Measurements from ENCODE around the gene ITIH6.
A peak's percentile ranks its signal among the peaks of the same experiment; 100 is the strongest.
"Not testable (repeated sequence)": the region's sequence is repeated elsewhere in the genome, so short reads cannot be mapped to it uniquely, and the experiment has no call there.

Gene ITIH6

GRCh38 chrX:54807524-54808108 is 9.6 kb upstream of the ITIH6 start, which contains the start of gene MAGED2:
MAGED2 (plus strand) TSS chrX:54807745; CDS start chrX:54809332, 1,587 bp downstream.
- DNase-seq = peak; percentile 65

DNA sequence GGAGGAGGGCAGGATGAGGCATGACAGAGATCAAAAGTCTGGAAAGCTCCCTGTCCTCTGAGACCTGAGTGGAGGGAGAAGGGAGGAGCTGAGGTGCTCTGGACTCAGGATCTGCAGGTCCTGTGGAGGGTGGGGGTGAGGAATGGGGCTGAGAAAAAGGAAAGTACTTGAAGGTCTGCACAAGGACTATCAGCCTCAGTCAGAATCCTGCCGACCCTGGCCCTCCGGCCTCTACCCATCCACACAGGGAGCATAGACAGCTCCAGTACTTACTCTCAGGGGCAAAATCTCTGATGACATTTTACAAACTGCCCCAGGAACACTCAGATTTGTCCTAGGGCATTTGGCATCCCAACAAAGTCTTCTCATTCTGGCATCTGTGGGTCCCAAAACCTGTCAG is 991 bp upstream of the ITIH6 start:
- DNase-seq = no peak

DNA sequence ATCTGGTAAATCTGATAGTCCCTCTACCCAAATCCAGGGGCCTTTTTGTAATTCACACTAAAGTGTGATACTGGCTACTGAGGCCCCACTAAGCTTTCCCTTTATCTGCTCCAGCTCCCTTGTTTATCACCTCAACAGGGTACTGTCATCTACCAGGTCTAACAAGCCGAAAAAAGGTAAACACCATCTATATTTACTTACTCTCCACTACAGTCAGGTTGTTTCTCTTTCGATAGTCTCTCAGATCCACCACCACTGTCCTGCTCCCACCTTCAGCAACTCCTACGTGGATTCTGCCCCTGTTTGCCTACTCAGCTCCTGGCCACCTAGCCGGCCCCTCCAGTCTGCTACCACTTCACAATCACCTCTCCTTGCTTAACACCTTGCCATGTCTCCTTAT is 3.3 kb downstream of the ITIH6 start:
- DNase-seq = no peak

DNA sequence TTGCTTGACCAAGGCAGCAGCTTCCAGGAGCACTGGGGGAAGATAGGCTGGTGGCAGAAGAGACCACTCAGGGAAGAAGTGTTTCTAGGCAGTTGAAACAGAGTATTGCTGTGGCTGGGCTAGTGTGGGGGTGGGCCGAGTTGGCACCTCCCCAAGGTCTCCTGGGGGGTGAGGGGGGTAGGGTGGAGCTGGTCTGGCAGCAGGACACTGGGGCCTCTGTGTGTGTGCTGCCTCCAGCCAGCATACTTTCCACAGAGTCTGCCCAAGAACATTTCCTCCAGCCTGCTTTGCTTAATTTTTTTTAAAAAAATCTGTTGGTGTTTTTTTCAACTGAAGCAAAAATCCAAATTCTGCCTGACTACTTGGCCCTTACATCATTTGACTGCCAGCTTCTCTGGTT is 4.0 kb downstream of the ITIH6 start:
- DNase-seq = no peak

DNA sequence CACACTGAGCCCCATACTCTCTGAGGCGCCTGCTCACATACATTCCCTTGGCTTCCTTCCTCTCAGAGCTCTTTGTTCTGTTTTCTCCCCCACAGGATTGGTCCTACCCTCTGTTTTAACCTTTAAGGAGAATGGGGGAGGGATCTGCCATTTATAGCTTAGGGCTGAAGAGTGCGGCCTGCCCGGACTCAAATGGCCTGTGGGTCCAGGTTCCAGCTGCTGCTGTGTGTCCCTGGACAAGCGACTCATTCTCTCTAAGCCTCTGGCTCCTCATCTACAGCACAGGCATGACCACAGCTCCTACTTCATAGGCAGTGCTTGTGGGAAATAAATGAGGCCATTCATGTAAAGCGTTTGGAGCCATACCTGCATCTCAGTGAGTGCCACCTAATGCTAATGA is 8.7 kb downstream of the ITIH6 start:
- DNase-seq = not testable (repeated sequence)

- no peak for DNase-seq
Measured at GRCh38 chrX:54788446-54788845, 9.6 kb downstream of the ITIH6 start.

DNA sequence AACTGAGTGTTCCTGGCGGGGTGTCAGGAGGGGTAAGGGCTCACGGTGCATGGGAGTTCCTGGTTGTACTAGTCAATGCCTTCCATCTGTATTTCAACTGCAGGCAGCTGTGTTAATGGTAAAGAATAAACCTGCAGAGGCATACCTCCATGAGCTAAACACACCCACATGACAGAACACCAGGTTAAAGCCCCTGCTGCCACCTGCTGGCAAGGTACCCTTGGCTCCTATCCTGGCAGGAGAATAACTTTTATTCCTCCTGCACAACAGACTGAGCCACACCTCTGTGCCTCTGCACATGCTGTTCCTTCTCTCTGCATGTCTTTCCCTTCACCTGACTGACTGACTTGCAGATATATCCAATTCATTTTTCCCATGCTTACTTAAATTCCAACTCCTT is 11.1 kb downstream of the ITIH6 start:
- peak; percentile 33 for DNase-seq

DNA sequence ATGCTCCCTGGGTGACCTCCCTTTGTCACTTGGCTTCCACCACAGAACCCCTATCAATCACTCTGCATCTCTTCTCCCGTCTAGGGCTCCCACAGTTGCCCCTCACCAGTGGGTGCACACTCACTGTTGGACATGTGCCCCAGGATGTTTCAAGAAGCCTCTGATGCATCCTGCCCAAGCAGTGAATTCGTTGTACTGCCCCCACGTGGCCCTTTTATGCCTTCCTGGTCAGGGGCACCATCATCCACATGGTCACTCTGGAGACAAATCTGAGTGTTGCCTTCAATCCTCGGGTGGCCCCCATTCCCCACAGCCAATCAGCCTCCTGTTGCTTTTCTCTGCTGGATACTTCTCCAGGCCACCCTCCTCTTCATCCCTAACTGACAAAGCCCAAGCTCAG is 12.2 kb downstream of the ITIH6 start:
- DNase-seq = no peak

- no peak for DNase-seq
Measured at GRCh38 chrX:54776987-54777672, 20.9 kb downstream of the ITIH6 start.

GRCh38 chrX:54776061-54776460 is 22.0 kb downstream of the ITIH6 start:
- no peak for DNase-seq

- DNase-seq = not testable (repeated sequence)
Measured at GRCh38 chrX:54774391-54775094, 23.5 kb downstream of the ITIH6 start.

DNA sequence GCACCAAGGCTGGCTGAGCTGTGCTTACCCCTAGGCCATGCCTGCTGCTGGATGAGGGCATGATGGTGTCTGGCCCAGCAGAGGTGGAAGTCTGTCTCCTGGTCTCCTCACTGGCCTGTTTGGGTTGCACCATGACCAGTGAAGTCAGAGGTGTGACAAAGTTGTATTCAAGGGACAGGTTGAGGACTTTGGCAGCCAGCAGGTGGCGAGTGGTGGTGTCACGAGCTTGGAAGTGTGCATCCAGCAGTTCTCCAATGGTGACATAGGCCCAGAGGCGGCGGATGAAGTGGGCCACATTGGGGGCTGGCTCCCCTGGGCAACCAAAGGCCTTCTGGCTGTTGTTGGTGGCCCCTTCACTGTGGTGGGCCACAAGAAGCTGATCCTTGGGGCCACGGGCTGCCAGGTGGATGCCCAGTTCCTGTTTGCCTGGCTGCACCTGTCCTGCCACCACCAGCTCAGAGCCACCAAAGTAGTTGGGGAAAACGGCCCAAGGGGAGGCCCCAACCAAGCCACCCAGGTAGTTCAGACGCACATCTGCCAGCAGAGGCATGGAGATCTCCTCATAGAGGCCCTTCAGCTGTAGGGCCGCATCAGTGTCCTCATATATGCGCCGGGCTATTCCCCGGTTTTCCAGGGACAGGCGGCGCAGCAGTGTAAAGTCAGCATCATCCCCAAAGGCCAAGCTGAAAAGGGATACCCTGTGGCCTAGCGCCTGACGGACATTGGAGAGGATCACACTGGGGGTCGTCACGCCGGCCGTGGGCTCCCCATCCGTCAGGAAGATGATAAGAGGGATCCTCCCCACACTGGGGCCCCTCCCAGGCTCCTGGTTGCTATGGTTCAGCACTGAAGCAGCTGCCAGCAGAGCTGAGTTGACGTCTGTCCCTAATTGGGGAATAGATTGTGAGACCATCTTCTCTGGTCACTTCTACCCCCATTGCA is 39.7 kb downstream of the ITIH6 start:
- no peak for DNase-seq

- DNase-seq = no peak
Measured at GRCh38 chrX:54754854-54755253, 43.2 kb downstream of the ITIH6 start.

GRCh38 chrX:54748626-54749025 is 49.4 kb downstream of the ITIH6 start:
- DNase-seq = no peak

- DNase-seq = no peak
Measured at GRCh38 chrX:54747733-54748393, 50.2 kb downstream of the ITIH6 start.

- no peak for DNase-seq
Measured at GRCh38 chrX:54746928-54747327, 51.1 kb downstream of the ITIH6 start.

- DNase-seq = no peak
Measured at GRCh38 chrX:54745676-54746075, 52.4 kb downstream of the ITIH6 start.

- DNase-seq = not testable (repeated sequence)
Measured at GRCh38 chrX:54738567-54738966, 59.5 kb downstream of the ITIH6 start.

- DNase-seq = not testable (repeated sequence)
Measured at GRCh38 chrX:54736298-54736942, 61.6 kb downstream of the ITIH6 start.

GRCh38 chrX:54721424-54721823 is 76.6 kb downstream of the ITIH6 start:
- DNase-seq = no peak

- no peak for DNase-seq
Measured at GRCh38 chrX:54715621-54716020, 82.4 kb downstream of the ITIH6 start.

GRCh38 chrX:54714424-54714823 is 83.6 kb downstream of the ITIH6 start:
- DNase-seq = no peak
